Measurements from ENCODE around the gene PLEKHB1.

Gene PLEKHB1

DNA sequence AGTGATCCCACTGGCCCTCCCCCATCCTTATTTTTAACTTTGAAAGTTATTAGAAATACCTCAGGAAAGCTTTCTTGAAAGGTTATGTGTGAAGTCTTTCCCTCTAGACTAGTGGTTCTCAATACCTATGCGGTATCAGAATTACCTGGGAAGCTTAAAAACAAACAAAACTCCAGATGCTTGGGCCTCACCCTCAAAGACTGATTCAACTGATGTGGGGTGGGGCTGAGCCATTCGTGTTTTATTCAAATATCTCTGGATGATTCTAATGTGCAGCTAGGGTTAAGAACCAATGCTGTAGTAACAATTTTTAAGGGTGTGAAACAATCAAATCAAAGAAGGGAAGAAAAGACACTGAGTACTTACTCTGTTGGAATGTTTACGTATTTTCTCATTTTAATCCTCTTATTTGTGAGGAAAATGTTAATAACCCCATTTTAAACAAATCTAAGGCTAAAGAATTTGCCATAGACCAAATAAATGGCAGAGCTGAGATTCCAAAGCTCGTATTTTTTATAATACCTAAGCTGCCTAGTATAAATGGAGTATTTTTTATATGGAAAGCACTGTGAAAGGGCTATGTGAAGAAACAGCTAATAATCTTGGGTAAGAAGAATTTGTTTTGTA lies 47.6 kb downstream of the PLEKHB1 start:
- no peak for DNase-seq

DNA sequence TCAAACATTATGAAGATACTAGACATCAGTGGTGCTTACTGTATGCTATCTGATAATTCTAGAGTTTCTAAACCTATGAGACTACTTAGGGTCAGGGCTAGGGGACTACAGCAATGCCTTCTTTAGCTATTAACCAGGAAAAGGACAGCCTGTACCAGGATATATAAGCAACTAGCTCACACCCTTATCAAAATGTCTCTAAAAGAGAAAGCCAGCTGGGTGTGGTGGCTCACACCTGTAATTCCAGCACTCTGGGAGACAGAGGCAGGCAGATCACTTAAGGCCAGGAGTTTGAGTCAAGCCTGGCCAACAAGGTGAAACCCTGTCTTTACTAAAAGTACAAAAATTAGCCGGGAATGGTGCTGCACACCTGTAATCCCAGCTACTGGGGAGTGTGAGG lies 58.7 kb downstream of the PLEKHB1 start:
- DNase-seq = no peak

DNA sequence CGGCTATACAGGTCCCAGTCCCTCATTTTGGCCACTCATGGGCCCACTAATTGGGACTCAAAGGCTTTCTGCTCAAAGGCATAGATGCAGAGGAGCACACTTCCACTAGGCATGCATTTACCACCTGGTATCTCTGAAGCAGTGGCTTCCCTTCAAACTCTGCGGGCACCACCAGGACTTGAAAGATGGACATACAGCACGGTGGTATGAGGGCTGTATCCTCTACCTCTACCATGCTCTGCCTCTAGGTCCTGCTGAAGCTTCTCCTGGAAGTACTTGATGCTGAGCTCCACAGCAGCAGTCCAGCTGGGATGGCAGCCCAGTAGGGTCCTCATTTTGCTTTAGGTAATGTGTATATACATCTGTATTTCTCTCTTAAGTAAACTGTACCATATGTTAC lies 64.6 kb downstream of the PLEKHB1 start:
- no peak for DNase-seq

Data from activated gamma-delta T cell (primary cell).